Natural killer cell (primary cell): Measurements from ENCODE around the gene BCL2L1. TPM values are rescaled to one million over a fixed set of nuclear protein-coding genes. Genes with fewer than 3 reads are reported as not detected.

ENCODE experiments used
- ATAC-seq, 3 donors: fragments of 150-1000 bp in 2 of 3; fragments of 200-7000 bp in 1 of 3; cut with Tn5 transposase; 1 replicate in 1 of 3; 2 replicates in 2 of 3; pipeline ENCODE4 v1.10.0; 2021; ENCODE audit warnings: mild to moderate bottlenecking in 2 of 3, moderate library complexity in 2 of 3
- DNase-seq, 2 donors: peaks; one replicate each; pipeline versions ENCODE4 v3.0.0 to v3.0.0-alpha.2; 2013 to 2021; ENCODE audit warnings: mixed read lengths in 1 of 2
- H3K27ac ChIP-seq: one replicate; pipeline ENCODE4 v1.5.1; 2013; ENCODE audit warnings: mild to moderate bottlenecking, low read length
- H3K27me3 ChIP-seq: one replicate; pipeline ENCODE4 v1.6.1; 2013; ENCODE audit warnings: low read length; ENCODE audit not compliant: control insufficient read depth, insufficient read depth
- H3K36me3 ChIP-seq: one replicate; pipeline ENCODE4 v1.6.1; 2013; ENCODE audit warnings: low read length; ENCODE audit not compliant: control insufficient read depth, insufficient read depth
- H3K4me1 ChIP-seq: one replicate; pipeline ENCODE4 v1.6.1; 2013; ENCODE audit warnings: low read length; ENCODE audit not compliant: control insufficient read depth, insufficient read depth
- H3K4me3 ChIP-seq: one replicate; pipeline ENCODE4 v1.5.1; 2013; ENCODE audit warnings: low read length
- H3K9me3 ChIP-seq: one replicate; pipeline ENCODE4 v1.6.1; 2013; ENCODE audit warnings: low read length; ENCODE audit not compliant: control insufficient read depth, insufficient read depth
- H3K27ac Mint-ChIP-seq, 2 donors: one replicate each; pipeline ENCODE4 v1.8.0; 2022; ENCODE audit warnings: mild to moderate bottlenecking in 2 of 2, mixed read lengths in 2 of 2, moderate library complexity in 1 of 2
- H3K27me3 Mint-ChIP-seq, 2 donors: one replicate each; pipeline ENCODE4 v1.8.0; 2022; ENCODE audit warnings: low read depth in 2 of 2, mixed read lengths in 2 of 2
- H3K36me3 Mint-ChIP-seq: one replicate; pipeline ENCODE4 v1.8.0; 2022; ENCODE audit warnings: mixed read lengths
- H3K4me1 Mint-ChIP-seq, 2 donors: one replicate each; pipeline ENCODE4 v1.8.0; 2022; ENCODE audit warnings: mixed read lengths in 2 of 2
- H3K4me3 Mint-ChIP-seq: one replicate; pipeline ENCODE4 v1.8.0; 2022; ENCODE audit warnings: mild to moderate bottlenecking, moderate library complexity, mixed read lengths
- H3K9me3 Mint-ChIP-seq, 2 donors: one replicate each; pipeline ENCODE4 v1.8.0; 2022; ENCODE audit warnings: mixed read lengths in 2 of 2
- CTCF ChIP-seq: fragments of 200-600 bp; IDR thresholded peaks from one replicate; pipeline ENCODE4 v1.8.0; 2022; ENCODE audit warnings: antibody characterized with exemption
- WGBS: methylation state at CpG from one replicate; pipeline ENCODE4 v1.1.7; 2013; ENCODE audit warnings: missing lambda C conversion rate; ENCODE audit not compliant: insufficient coverage; 5-methylcytosine and 5-hydroxymethylcytosine counted together
- intact Hi-C: fragments of 100-400 bp; cut with micrococcal nuclease; formaldehyde crosslinking; loops from one replicate; pipeline ENCODE4 v1.14.2; 2022
- total RNA-seq, 4 donors: library from RNA; stranded (reverse); fragments of 120-200 nt in 1 of 4; gene quantifications; one replicate each; pipeline versions ENCODE4 v1.2.3 to v1.2.4, GENCODE V29; 2013 to 2022

Gene BCL2L1
- total RNA-seq, 3 donors from 2014 or later (not counting 1 experiment from before 2014, with no cell fraction given) = 67.4 to 92.6 (median 78.6) TPM

- peaks cover 99% of the 10 kb centered on the region in 2 donors for H3K4me1 Mint-ChIP-seq
Observed at GRCh38 chr20:31682352-31682751, 40.3 kb downstream of the BCL2L1 start.

GRCh38 chr20:31681769-31682168, 40.9 kb downstream of the BCL2L1 start:
- H3K27ac Mint-ChIP-seq = peak overlapping the region; percentile 89 to 100
- no peak overlapping the region for H3K4me3 ChIP-seq
- 92% methylated on average over 3 of the region's 3 CpGs for WGBS
- DNase-seq (no peak), ATAC-seq (no peak)
- H3K4me1 ChIP-seq = peaks cover 88% of the 10 kb centered on the region
- no peaks in the 10 kb centered on the region for H3K9me3 Mint-ChIP-seq
- no peaks in the 10 kb centered on the region for H3K27me3 Mint-ChIP-seq
- intact Hi-C loops = no loop called here
- TF ChIP-seq CTCF = no peak
- H3K9me3 ChIP-seq = no peaks in the 10 kb centered on the region
- H3K4me3 Mint-ChIP-seq = peak overlapping the region; percentile 40
- H3K36me3 Mint-ChIP-seq = peaks cover 13% of the 10 kb centered on the region
- H3K27me3 ChIP-seq = no peaks in the 10 kb centered on the region
- H3K27ac ChIP-seq = no peak overlapping the region
- peaks cover 16% of the 10 kb centered on the region for H3K36me3 ChIP-seq
- H3K4me1 Mint-ChIP-seq = peaks cover 97 to 99% of the 10 kb centered on the region in 2 donors

More at GRCh38 chr20:31682352-31682751, 40.3 kb downstream of the BCL2L1 start:
- H3K27ac Mint-ChIP-seq = peak overlapping the region; percentile 89 to 100
- Histone ChIP-seq H3K9me3 (no peaks in the 10 kb centered on the region), H3K4me3 (no peak overlapping the region), H3K27me3 (no peaks in the 10 kb centered on the region), H3K36me3 (peaks cover 18% of the 10 kb centered on the region), H3K4me1 (peaks cover 85% of the 10 kb centered on the region), H3K27ac (peak overlapping the region; percentile 16)
- peak overlapping the region; percentile 9 for H3K4me3 Mint-ChIP-seq
- 93% methylated on average over 3 of the region's 3 CpGs for WGBS
- H3K36me3 Mint-ChIP-seq = peaks cover 13% of the 10 kb centered on the region
- ATAC-seq (no peak), DNase-seq (no peak)
- TF ChIP-seq CTCF = no peak
- H3K27me3 Mint-ChIP-seq = no peaks in the 10 kb centered on the region
- intact Hi-C loops = no loop called here
- no peaks in the 10 kb centered on the region for H3K9me3 Mint-ChIP-seq

GRCh38 chr20:31681128-31681727, 41.4 kb downstream of the BCL2L1 start:
- H3K4me3 ChIP-seq = no peak overlapping the region
- DNase-seq = no peak
- peak overlapping the region; percentile 24 for H3K27ac ChIP-seq
- 94% methylated on average over 7 of the region's 7 CpGs for WGBS
- peaks cover 89% of the 10 kb centered on the region for H3K4me1 ChIP-seq
- no peaks in the 10 kb centered on the region for H3K27me3 Mint-ChIP-seq
- peaks cover 13% of the 10 kb centered on the region for H3K36me3 Mint-ChIP-seq
- H3K36me3 ChIP-seq = peaks cover 13% of the 10 kb centered on the region
- no peak for ATAC-seq
- no peaks in the 10 kb centered on the region for H3K27me3 ChIP-seq
- intact Hi-C loops = no loop called here
- H3K9me3 Mint-ChIP-seq = no peaks in the 10 kb centered on the region
- TF ChIP-seq CTCF = no peak
- H3K9me3 ChIP-seq = no peaks in the 10 kb centered on the region
- peak overlapping the region; percentile 95 for H3K4me3 Mint-ChIP-seq
- peaks cover 97 to 99% of the 10 kb centered on the region in 2 donors for H3K4me1 Mint-ChIP-seq
- H3K27ac Mint-ChIP-seq = peak overlapping the region; percentile 89 to 100
